ENCODE measurements around the gene ARL6IP4. TPM values are rescaled to one million over a fixed set of nuclear protein-coding genes. Genes with fewer than 3 reads are reported as not detected.

The ARL6IP4 gene
- total and polyA plus RNA-seq, 2 of the 4 experiments (the other 2 are of a cell fraction): 161 to 254 TPM

- Histone ChIP-seq H2BK5ac (ENCODE audit: low read depth, low read length, poor library complexity, severe bottlenecking) (no peak overlapping the region), H4K20me1 (ENCODE audit: insufficient read depth, low read length) (no peaks in the 10 kb centered on the region; the same call in none of the 2 replicates), H3K4me3 (ENCODE audit: insufficient read depth, low read depth, low read length) (no peak overlapping the region), H3K4me1 (ENCODE audit: control insufficient read depth, insufficient read depth, low read length) (peaks cover 3% of the 10 kb centered on the region; the same call in 1 of the 2 replicates), H3K56ac (ENCODE audit: extremely low read depth, insufficient read depth, low read length) (no peak overlapping the region), H2BK120ac (ENCODE audit: low read depth, low read length) (no peak overlapping the region), H3K18ac (ENCODE audit: low read depth, low read length) (no peak overlapping the region), H3K4ac (ENCODE audit: low read depth, low read length) (no peak overlapping the region), H4K8ac (ENCODE audit: low read depth in 2 of 2, low read length in 2 of 2) (no peak overlapping the region), H3K9me1 (ENCODE audit: insufficient read depth, low read length) (no peaks in the 10 kb centered on the region), H3K79me1 (ENCODE audit: low read depth in 1 of 2, low read length in 2 of 2) (peaks cover 0 to 22% of the 10 kb centered on the region in 2 experiments; a peak in 3 of 4 replicates), H3K27me3 (ENCODE audit: control insufficient read depth, insufficient read depth, low read length) (no peaks in the 10 kb centered on the region), H3K9ac (ENCODE audit: low read depth, low read length) (no peak overlapping the region), H3K4me2 (ENCODE audit: low read depth, low read length) (no peak overlapping the region), H2AFZ (replicated peaks; ENCODE audit: low read length, poor library complexity) (no peak overlapping the region), H3K14ac (replicated peaks; ENCODE audit: low read depth, low read length) (no peak overlapping the region), H3K9me3 (ENCODE audit: control insufficient read depth, insufficient read depth, low read length) (no peaks in the 10 kb centered on the region), H3K23ac (ENCODE audit: low read depth, low read length) (no peak overlapping the region), H2AK5ac (ENCODE audit: low read depth, low read length) (no peak overlapping the region), H2AK9ac (replicated peaks; ENCODE audit: low read depth, low read length, poor library complexity) (no peak overlapping the region), H4K5ac (ENCODE audit: low read depth, low read length) (no peak overlapping the region), H2BK20ac (ENCODE audit: low read depth, low read length) (no peak overlapping the region), H3K36me3 (ENCODE audit: control insufficient read depth, insufficient read depth, low read length) (no peaks in the 10 kb centered on the region), H2BK15ac (ENCODE audit: low read depth, low read length) (no peak overlapping the region), H3K27ac (ENCODE audit: insufficient read depth, low read length) (no peak overlapping the region), H4K91ac (ENCODE audit: insufficient read depth, low read depth, low read length) (no peak overlapping the region)
- POLR2A ChIA-PET (ENCODE audit: unreplicated experiment): interaction anchor here (0.6 kb wide), 1 partner anchor 539 kb away, joined by 3 read pairs; no protein-coding TSS in a partner anchor
- DNase-seq: no peak
- dilution Hi-C loops (cut with HindIII; ENCODE audit: low sequenced_read_pairs, unreplicated experiment) (no loop called here), in situ Hi-C loops (cut with MboI; ENCODE audit: low sequenced_read_pairs) (loop anchor here (5.0 to 25.0 kb wide), 2 partner anchors 263 to 332 kb away; partner anchors contain the start of genes MPHOSPH9 and MTRFR), intact Hi-C loops (cut with micrococcal nuclease) (loop anchor here (10.0 kb wide), 1 partner anchor 415 kb away; the partner anchor contains the start of gene KMT5A)
- TF ChIP-seq BHLHE40 (IDR thresholded peaks at IDR 0.05; ENCODE audit: low read depth, low read length): no peak
- TF ChIP-seq POLR2A (IDR thresholded peaks at IDR 0.05; ENCODE audit: low read depth, low read length): no peak
- no peak for TF ChIP-seq CTCF (conservative IDR thresholded peaks at IDR 0.05; ENCODE audit: low read depth, low read length)
- no peak for TF ChIP-seq NFE2L2 (IDR thresholded peaks at IDR 0.05; ENCODE audit: low read depth, low read length)
- TF ChIP-seq RFX5 (IDR thresholded peaks at IDR 0.05; ENCODE audit: low read depth, low read length): no peak
- TF ChIP-seq RAD21 (IDR thresholded peaks at IDR 0.05; ENCODE audit: low read length): no peak
- no TSS peak for BruUV-seq (replicated peaks)
- no peak for ATAC-seq (ENCODE audit: low read depth)
- WGBS, 2 experiments (ENCODE audit: extremely low coverage in 2 of 2, insufficient read length in 1 of 2): no CpG with 5 or more reads among the region's 4 CpGs
- CTCF ChIA-PET: interaction anchor here (0.6 kb wide), 1 partner anchor 269 kb away, joined by 3 read pairs; no protein-coding TSS in a partner anchor
Observed at GRCh38 chr12:122969676-122970075, 10.8 kb upstream of the ARL6IP4 start.

Measured in IMR-90 (cell line).